ENCODE results near the gene ATP7B.
"Not testable (repeated sequence)": the region's sequence is repeated elsewhere in the genome, so short reads cannot be mapped to it uniquely, and the experiment has no call there.

ATP7B gene

DNA sequence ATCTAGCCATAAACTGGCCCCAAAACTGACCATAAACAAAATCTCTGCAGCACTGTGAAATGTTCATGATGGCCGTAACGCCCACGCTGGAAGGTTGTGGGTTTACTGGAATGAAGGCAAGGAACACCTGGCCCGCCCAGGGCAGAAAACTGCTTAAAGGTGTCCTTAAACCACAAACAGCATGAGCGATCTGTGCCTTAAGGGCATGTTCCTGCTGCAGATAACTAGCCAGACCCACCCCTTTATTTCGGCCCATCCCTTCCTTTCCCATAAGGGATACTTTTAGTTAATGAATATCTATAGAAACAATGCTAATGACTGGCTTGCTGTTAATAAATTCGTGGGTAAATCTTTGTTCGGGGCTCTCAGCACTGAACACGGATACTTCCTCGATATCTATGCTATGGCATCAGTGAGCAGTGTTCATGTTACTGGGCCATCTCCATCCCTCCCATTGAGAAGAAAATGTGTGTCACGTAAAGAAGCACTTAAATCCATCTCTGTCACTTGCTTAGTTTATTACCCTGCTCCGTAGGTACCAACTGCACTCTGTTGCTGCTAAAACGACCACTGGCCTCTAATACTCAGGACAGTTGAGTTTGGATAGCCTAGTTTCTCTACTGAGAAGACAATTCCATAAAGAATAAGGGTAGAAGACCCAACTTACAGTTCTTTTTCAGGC lies 5.3 kb downstream of the ATP7B start:
- DNase-seq = no peak

DNA sequence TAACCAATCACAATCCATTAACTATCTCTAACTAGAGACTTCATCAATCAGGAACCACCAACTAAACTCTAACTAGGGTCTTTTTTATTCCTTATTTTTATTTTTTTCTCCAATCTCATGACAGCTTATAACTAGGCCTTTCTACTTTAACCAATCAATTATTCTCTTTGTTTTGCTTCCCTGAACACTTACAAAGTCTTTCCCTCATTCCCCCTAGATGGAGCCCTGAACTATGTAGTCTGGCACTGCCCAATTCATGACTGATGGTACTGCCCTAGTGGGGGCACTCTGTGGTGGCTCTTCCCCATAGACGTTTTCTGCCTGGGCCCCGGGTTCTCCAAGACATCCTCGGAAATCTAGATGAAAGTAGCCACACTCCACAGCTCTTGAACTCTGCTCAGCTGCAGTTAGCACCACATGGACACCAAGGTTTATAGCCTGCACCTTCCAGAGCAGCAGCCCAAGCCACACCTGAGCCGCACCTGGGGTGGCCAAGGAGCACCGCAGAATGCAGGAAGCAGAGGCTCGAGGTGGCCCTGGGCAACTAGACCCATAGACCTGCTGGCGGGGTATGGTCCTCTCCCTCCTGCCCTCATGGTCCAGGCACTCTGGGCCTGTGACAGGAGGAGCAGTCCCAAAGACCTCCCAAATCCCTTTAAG lies 6.6 kb downstream of the ATP7B start:
- DNase-seq = no peak

DNA sequence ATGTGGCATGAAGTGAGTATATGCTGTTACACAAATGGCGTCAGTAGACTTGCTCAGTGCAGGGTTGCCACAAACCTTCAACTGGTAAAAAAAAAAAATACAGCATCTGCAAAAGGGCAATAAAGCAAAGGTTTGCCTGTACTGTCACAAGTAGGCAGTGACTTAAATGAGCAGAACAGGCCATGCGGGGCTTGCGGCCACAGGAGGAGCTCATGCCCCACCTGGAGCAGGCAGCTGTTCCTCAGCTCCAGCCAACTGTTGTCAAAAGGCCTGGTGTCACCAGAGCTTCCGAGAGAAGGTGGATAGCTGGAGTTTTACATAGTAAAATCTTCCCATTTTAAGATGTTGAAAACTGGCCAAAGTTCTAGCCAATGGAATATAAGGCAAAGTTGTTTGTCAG lies 7.7 kb downstream of the ATP7B start:
- peak; percentile 30 for DNase-seq

DNA sequence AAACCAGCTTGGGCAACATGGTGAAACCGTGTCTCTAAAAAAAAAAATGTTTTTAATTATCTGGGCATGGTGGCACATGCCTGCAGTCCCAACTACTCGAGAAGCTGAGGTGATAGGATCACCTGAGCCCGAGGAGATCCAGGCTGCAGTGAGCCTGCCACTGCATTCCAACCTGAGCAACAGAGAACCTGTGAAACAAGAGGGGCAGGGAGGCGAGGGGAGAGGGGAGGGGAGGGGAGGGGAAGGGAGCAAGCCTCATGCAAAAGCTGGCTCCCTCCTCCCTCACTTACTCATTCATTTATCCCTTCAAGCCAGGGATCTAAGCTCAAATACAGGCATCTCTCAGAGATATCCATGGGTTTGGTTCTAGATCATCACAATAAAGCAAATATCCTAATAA lies 8.9 kb downstream of the ATP7B start:
- DNase-seq = no peak

DNA sequence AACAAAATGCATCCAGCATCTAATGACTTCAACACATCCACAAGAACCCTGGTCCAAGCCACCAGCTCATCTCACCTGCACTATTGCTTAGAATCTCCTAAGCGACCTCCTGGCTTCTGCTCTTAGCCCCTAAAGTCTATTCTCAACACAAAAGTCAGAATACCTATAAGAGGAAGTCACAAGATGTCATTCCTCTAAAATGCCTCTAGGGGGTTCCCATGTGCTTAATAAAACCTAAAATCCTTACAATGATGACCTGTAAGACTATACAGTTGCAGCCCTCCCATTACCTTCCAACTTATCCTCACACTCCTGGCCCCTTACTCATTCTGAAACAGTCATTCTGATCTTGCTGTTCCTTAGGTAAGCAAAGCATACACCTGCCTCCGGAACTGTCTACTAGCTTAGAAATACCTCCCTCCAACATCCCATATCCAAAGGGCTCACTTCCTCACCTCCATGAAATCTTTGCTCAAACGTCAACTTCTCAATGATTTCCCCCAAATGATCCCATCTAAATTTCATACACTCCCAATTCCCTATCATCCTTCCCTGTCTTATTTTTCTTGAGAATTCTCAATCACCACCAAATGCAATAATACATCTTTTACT lies 10.0 kb downstream of the ATP7B start:
- peak; percentile 79 for DNase-seq

DNA sequence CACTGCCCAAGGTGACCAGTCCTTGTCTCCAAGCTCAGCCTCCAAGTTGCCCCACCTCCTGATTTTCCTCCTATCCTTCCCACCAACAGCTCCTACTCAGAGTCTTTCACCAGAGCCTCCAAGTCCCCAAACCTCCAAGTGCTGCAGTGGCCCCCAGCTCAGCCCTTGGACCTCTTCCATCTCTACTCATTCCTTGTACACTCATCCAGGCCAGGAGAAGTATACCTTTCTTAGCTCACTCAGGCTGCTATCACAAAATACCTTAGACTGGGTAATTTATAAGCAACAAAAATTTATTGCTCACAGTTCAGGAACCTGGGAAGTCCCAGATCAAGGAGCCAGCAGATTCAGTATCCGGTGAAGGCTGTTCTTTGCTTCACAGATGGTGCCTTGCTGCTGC lies 11.3 kb downstream of the ATP7B start:
- DNase-seq = no peak

DNA sequence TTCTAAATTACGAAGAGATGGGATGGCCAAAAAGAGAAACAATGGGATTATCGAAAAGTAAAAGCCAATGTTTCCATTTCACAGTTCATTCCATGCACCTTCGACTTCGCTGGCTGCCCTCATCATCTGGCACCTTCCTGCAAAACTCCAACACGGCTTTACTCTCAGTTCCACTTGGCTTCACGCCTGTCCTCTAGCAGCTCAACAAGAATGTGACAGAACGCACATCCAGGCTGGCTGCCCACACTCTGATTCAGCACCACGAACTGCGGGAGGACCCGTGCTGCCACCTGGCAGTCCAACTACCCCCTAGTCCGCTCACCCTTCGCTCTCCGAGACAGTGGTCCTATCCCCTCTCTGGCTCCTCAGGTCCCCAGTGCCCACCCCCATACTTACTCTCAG lies 11.7 kb downstream of the ATP7B start:
- DNase-seq = peak; percentile 14

DNA sequence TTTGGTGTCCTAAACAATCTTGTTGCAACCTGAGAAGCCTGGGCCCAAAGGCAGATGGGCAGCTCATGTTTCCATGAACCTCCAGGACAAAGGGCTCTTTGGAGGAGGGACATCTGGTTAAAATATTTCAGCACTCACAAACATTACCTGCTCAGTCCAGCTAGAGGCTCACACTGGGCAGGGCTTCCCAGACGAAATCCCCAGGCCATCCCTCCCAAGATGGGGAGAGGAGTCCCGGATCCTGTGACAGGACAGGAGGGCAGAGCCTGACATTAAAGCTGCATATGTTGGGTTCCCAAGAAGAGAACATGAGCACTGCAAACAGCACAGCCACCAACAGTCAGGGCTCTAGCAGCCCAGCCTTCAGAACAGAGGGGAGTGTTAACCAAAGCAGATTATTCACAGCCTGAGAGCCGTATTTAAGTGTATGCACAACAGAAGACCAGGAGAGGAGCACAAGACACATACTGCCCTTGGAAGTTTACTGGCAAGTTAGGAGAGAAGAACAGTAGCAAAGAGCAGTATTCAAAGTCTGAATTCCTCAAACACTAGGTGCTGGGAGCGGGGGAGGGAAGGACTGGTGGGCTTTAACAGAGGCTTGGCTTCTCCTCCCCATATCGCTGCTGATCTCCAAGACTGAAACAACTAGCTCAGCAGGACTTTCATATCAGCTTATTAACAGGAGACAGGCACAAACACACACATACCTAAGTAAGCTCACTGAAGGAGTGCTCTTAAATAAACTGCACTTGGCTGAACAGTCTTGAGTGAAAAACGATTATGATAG lies 12.3 kb downstream of the ATP7B start:
- peak; percentile 88 for DNase-seq

DNA sequence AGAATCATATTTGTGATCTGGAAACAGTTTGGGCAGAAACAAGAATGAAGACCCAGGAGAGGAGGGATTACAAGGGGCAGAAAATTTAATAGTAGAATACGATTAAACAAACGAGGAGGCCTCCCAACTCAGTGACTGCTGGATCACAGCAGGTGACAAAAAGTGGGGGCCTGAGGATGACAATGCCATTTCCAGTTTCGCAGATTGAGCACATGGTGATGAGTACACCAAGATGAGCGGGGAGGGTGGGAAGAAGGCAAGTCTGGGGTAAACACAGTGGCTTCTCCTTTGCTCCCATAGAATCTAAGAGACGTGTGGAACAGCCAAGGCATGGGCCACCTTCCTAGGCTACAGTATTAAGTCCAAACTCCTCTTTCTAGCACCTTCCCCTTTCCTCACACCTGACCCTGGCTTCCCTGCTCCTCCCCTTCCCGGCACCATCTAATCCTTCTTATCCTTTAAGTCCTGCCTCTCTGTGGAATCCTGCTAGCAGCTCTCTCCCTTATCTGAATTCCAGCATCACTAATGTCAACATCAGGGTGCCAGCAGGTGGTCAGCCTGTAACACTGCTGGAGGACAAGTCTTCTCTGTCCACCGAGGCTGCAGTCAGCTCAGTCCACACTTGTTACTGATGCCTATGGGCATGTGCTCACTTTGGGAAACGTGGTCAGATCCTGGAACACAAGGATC lies 13.5 kb downstream of the ATP7B start:
- peak; percentile 89 for DNase-seq

DNA sequence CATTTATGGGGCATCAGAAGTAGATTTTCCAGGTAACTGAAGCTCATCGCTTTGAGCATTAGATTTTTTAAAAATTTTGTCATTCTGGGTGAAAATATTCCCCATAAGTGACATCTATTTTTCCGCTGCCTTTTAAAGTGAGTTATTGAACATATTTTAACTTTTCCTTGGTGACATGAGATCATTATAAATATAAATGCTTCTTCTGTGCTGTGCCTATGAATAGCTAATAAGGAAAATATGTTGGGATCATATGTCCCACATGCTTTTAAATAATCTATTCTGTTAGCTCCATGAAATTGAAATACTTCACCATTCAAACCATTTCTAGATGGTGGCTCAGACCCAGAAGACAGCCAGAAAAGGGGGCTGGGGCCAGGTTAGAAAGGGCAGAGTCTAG lies 14.1 kb downstream of the ATP7B start:
- DNase-seq = no peak

DNA sequence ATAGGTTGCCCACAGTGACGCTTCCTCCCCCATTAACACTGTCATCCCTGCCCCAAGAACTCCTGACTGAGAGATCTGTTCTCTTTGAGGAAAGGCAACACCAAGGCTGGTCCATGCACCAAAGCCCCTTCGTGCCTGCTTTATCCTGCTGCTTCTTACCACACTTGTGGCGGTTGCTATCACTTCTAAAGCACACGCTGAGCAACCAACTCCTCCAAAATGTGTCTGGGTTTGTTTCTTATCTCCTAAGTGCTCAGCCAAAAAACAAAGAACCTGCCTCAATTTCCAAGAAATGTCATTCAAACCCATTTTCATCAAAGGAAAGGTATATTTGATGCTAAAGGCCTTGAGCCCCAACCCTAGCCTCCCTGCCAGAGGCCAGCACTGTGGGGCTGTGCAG lies 14.6 kb downstream of the ATP7B start:
- no peak for DNase-seq

DNA sequence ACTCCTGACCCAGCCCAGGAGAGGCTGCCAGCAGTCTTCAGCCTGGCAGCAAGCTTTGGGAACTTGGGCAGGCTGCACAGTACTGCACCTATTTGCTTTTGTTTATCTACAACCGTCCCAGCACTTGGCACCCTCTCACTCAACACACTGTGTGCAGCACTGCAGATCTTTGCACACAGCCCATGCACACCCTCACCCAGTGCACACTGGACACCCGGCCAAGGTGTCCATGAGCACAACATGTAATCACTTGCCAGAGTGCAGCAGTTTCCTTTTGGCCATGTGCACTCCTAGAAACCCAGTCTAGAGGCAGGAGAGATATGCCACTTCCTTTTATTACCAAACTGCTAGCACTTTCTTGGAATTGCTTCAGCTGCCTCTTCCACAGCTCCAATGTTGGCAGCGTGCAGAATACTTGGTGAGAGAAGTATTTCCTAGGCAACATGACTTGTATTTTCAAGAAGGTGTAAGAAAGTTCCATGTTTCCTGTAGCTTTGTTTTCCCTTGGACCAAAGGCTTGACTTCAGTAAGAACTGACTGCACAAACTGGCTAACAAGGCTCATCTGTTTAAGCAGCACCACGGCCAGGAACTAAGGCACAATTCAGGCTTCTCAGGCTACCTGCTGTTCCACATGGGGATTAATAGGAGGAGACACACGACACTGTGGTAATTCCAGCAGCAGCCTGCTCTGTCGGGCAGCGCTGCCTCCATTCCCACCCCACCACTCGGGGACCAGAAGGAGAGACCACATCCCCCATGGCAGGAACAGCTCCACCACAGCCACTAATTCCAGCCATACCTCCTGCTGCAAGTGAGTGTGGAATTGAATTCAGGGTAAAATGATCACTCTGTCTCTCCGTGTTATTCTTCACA lies 15.3 kb downstream of the ATP7B start:
- peak; percentile 19 for DNase-seq

DNA sequence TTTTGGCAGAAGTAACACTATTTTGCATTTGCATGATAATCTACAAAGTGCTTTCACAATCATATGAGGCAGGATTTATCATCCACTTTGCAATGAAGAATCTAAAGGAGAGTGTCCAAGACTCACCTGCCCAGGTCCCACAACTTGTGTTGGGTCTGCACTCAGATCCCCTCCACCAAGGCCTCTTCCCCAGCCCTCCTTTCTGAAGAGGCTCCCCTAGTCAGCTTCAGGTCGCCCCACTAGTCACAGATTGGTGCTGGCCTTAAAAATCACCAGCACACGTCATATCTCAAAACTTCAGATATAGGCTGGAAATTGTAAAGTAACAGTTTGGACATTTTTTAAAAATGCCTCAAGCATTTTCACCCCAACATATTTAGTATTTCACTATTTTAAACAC lies 17.5 kb downstream of the ATP7B start:
- DNase-seq = no peak

DNA sequence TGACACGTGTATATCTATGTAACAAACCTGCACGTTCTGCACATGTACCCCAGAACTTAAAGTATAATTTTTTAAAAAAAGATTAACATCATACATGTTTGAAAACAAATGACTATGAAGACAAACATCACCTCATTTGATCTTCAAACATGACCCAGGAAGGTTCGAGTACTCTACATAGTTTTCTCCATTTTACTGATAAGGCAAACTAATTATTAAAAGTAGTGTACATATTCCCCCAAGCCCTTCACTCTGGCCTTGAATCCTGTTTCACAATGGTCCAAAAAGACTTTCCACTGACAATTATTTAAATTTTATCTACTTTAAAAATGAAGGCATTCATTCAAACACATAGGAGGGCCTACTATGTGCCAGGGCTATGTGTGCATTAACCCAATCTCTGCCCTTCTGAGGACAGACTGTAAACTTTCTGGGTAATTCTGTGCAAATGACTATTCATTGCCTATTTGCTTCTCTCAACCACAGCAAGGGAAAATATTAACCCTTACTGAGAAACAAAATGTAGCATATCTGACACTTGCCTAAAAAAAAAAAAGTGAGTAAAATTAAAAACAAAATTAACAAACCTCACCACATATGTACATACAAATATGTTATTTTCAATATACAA lies 22.1 kb downstream of the ATP7B start:
- no peak for DNase-seq

DNA sequence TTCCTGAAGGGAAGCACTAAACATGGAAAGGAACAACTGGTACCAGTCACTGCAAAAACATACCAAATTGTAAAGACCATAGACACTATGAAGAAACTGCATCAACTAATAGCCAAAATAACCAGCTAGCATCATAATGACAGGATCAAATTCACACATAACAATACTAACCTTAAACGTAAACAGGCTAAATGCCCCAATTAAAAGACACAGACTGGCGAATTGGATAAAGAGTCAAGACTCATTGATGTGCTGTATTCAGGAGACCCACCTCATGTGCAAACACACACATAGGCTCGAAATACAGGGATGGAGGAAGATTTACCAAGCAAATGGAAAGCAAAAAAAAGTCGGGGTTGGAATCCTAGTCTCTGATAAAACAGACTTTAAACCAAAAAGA lies 26.3 kb downstream of the ATP7B start:
- DNase-seq = not testable (repeated sequence)

DNA sequence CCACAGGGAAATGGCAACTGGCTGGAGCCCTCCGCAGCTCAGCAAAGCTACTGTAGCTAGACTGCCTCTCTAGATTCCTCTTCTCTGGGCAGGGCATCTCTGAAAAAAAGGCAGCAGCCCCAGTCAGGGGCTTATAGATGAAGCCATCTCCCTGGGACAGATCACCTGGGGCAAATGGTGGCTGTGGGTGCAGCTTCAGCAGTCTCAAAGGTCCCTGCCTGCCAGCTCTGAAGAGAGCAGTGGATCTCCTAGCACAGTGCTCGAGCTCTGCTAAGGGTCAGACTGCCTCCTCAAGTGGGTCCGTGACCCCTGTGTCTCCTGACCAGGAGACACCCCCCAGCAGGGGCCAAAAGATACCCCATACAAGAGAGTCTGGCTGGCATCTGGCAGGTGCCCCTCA lies 28.0 kb downstream of the ATP7B start:
- DNase-seq = peak; percentile 53

DNA sequence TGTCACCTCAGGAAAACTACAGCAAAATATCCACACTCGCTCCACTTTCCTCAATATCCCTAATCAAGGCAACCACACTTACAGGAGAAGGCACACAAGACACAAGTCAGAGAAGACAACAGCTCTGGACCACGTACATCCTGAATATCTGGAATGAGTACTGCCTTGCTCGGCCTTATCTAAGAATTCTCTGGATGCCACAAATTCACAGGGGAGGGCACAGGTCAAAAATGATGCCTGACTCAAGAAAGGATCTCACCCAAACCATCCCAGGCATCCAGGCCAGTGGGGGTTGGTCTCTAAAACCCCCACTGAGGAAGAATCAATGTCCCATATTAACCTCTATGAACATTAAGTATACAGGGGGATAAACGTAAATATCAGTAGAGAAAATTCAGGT lies 29.9 kb downstream of the ATP7B start:
- no peak for DNase-seq

DNA sequence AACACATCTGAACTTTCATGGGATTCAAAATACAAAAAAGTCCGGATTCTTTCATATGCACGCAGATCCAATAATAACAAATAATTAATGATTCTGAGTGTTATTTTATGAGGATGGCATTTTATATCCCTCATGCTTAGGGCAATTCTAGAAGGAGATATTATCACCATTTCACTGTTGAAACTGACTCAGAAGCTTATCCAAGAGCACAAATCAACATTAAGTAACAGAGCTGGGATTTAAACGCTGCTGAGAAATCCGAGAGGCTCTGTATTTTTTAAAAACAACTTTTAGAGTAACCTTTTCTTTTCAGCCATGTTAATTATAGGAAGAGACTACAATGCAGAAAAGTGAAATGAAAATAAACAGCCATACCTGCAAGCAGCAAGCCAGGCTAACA lies 30.3 kb downstream of the ATP7B start:
- DNase-seq = no peak

DNA sequence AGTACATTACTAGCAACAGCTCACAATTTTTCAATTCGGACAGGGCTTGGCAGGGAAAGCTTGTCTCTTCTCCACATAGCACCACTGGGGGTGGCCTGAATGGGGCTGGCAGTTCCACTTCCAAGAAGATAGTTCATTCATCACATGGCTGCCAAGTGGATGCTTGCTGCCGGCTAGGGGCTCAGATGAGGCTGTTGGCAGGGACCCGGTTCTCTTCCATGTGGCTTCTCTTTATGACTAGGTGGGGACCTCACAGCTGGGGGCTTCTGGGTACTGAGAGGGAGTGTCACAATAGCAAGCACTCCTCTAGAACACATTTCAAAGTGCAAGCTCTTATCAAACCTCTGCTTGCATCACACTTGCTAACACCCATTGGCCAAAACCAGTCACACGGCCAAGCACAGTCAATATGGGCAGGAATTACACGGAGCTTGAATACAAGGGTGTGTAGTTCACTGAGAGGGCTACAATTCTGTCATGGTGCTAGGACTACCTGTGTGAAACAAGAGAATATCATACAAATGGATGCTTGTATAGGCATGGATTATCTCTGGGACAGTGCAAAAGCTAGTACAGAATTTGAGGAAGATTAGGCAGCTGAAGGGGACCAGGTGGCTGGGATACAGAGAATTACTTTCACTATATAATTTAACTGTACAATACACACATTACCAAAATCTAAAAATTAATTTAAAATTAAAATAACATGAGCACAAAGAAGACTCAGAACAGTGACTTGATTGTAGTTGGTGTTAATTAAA lies 32.3 kb downstream of the ATP7B start:
- no peak for DNase-seq

DNA sequence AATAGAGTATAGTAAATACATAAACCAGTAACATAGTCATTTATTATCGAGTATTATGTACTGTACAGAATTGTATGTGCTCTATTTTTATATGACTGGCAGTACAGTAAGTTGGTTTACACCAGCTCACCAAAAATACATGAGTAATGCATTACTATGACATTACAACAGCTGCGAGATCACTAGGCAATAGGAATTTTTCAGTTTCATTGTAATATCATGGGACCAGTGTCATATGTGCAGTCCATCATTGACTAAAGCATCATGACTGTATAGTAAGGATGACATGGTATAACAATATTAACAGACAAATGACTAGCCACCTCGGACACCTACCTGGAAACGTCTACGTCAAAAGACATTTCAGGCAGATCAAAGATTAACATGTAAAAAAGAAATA lies 33.6 kb downstream of the ATP7B start:
- no peak for DNase-seq

DNA sequence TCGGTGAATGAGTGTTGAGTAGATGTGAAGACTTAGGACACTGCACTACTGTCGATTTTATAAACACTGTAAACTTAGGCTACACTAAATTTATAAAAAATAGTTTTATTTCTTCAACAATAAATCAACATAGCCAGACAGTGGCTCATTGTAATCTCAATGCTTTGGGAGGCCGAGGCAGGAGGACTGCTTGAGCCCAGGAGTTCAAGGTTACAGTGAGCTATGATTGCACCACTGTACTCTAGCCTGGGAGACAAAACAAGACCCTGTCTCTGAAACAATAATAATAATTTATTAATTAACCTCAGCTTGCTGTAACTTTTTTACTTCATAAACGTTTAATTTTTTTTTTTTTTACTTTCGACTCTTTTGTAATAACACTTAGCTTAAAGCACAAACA lies 34.4 kb downstream of the ATP7B start:
- DNase-seq = no peak

Measured in DMS53 (cell line).